IMR-90 (cell line): ENCODE measurements around the gene PRKN. TPM values are rescaled to one million over a fixed set of nuclear protein-coding genes. Genes with fewer than 3 reads are reported as not detected.
"Not testable (repeated sequence)": the region's sequence is repeated elsewhere in the genome, so short reads cannot be mapped to it uniquely, and the experiment has no call there.

ENCODE experiments used
- ATAC-seq: fragments of 200-7000 bp; cut with Tn5 transposase; 2 replicates; pipeline ENCODE4 v1.9.1; 2020; ENCODE audit warnings: low read depth, mild to moderate bottlenecking, moderate library complexity
- BruUV-seq: library from RNA; stranded (reverse); fragments of 400-500 nt; replicated peaks from 2 replicates; lab custom pipeline; 2021; lab: Mats Ljungman, UMichigan
- CTCF ChIA-PET: fragments of 300-600 bp; formaldehyde crosslinking; extraction: SDS; loops from one replicate; lab custom pipeline; 2021; ENCODE audit warnings: antibody characterized with exemption; lab: Yijun Ruan, JAX
- POLR2A ChIA-PET: fragments of 300-600 bp; sonication (Branson Sonifier 250); formaldehyde crosslinking; loops from one replicate; lab custom pipeline; 2022; ENCODE audit warnings: antibody characterized with exemption; ENCODE audit not compliant: unreplicated experiment; lab: Charles Lee
- DNase-seq: peaks from one replicate; pipeline ENCODE4 v3.0.0; 2013
- H2AFZ ChIP-seq: replicated peaks from 2 replicates; pipeline ENCODE3; 2013; ENCODE audit warnings: low read length, mild to moderate bottlenecking; ENCODE audit not compliant: poor library complexity
- H2AK5ac ChIP-seq: 2 replicates; pipeline ENCODE4 v1.6.1; 2013; ENCODE audit warnings: low read depth, low read length, inconsistent platforms
- H2AK9ac ChIP-seq: replicated peaks from 2 replicates; pipeline ENCODE3; 2013; ENCODE audit warnings: mild to moderate bottlenecking, low read depth, low read length, moderate library complexity; ENCODE audit not compliant: poor library complexity
- H2BK120ac ChIP-seq: 2 replicates; pipeline ENCODE4 v1.6.1; 2013; ENCODE audit warnings: low read depth, low read length, inconsistent platforms
- H2BK15ac ChIP-seq: 3 replicates; pipeline ENCODE4 v1.6.1; 2013; ENCODE audit warnings: low read depth, low read length, inconsistent platforms
- H2BK20ac ChIP-seq: 2 replicates; pipeline ENCODE4 v1.6.1; 2013; ENCODE audit warnings: low read depth, mild to moderate bottlenecking, inconsistent platforms, low read length, moderate library complexity
- H2BK5ac ChIP-seq: 2 replicates; pipeline ENCODE4 v1.6.1; 2013; ENCODE audit warnings: mild to moderate bottlenecking, low read depth, low read length, inconsistent platforms; ENCODE audit not compliant: poor library complexity, severe bottlenecking
- H3K14ac ChIP-seq: replicated peaks from 2 replicates; pipeline ENCODE4 v1.6.1; 2013; ENCODE audit warnings: low read depth, low read length, inconsistent platforms
- H3K18ac ChIP-seq: 2 replicates; pipeline ENCODE4 v1.6.1; 2013; ENCODE audit warnings: low read depth, low read length, control low read depth
- H3K23ac ChIP-seq: 2 replicates; pipeline ENCODE4 v1.6.1; 2013; ENCODE audit warnings: low read depth, low read length, inconsistent platforms
- H3K27ac ChIP-seq: 2 replicates; pipeline ENCODE4 v1.5.1; 2013; ENCODE audit warnings: mild to moderate bottlenecking, control low read depth, low read length; ENCODE audit not compliant: insufficient read depth
- H3K27me3 ChIP-seq: 2 replicates; pipeline ENCODE4 v1.6.1; 2013; ENCODE audit warnings: low read length; ENCODE audit not compliant: control insufficient read depth, insufficient read depth
- H3K36me3 ChIP-seq: 2 replicates; pipeline ENCODE4 v1.6.1; 2013; ENCODE audit warnings: low read length, mixed read lengths; ENCODE audit not compliant: control insufficient read depth, insufficient read depth
- H3K4ac ChIP-seq: 2 replicates; pipeline ENCODE4 v1.6.1; 2013; ENCODE audit warnings: low read depth, low read length, inconsistent platforms
- H3K4me1 ChIP-seq: 2 replicates; pipeline ENCODE4 v1.6.1; 2013; ENCODE audit warnings: low read length, mixed read lengths; ENCODE audit not compliant: control insufficient read depth, insufficient read depth
- H3K4me2 ChIP-seq: 2 replicates; pipeline ENCODE4 v1.6.1; 2013; ENCODE audit warnings: low read depth, mild to moderate bottlenecking, control low read depth, low read length, moderate library complexity
- H3K4me3 ChIP-seq: 2 replicates; pipeline ENCODE4 v1.5.1; 2013; ENCODE audit warnings: low read depth, mild to moderate bottlenecking, control low read depth, low read length, moderate library complexity; ENCODE audit not compliant: insufficient read depth
- H3K56ac ChIP-seq: 2 replicates; pipeline ENCODE4 v1.6.1; 2013; ENCODE audit warnings: low read length, inconsistent platforms; ENCODE audit not compliant: insufficient read depth; ENCODE audit errors: extremely low read depth
- H3K79me1 ChIP-seq, 2 experiments: 2 replicates each; pipeline ENCODE4 v1.6.1; 2013; ENCODE audit warnings: low read length in 2 of 2, inconsistent platforms in 1 of 2, low read depth in 1 of 2
- H3K9ac ChIP-seq: 2 replicates; pipeline ENCODE4 v1.6.1; 2013; ENCODE audit warnings: low read depth, low read length, control low read depth
- H3K9me1 ChIP-seq: 2 replicates; pipeline ENCODE4 v1.6.1; 2013; ENCODE audit warnings: low read length, inconsistent platforms; ENCODE audit not compliant: insufficient read depth
- H3K9me3 ChIP-seq: 2 replicates; pipeline ENCODE4 v1.6.1; 2013; ENCODE audit warnings: low read length; ENCODE audit not compliant: control insufficient read depth, insufficient read depth
- H4K20me1 ChIP-seq: 2 replicates; pipeline ENCODE4 v1.6.1; 2013; ENCODE audit warnings: low read length, inconsistent platforms; ENCODE audit not compliant: insufficient read depth
- H4K5ac ChIP-seq: 2 replicates; pipeline ENCODE4 v1.6.1; 2013; ENCODE audit warnings: mild to moderate bottlenecking, low read depth, low read length, control low read depth
- H4K8ac ChIP-seq, 2 experiments: 2 replicates each; pipeline ENCODE4 v1.6.1; 2013; ENCODE audit warnings: low read depth in 2 of 2, low read length in 2 of 2, control low read depth in 1 of 2, inconsistent platforms in 1 of 2
- H4K91ac ChIP-seq: 2 replicates; pipeline ENCODE4 v1.6.1; 2013; ENCODE audit warnings: low read depth, low read length, inconsistent platforms; ENCODE audit not compliant: insufficient read depth
- WGBS, 2 experiments: methylation state at CpG; one replicate each; pipeline versions ENCODE4 v1.1.5 to v1.1.7; 2013; ENCODE audit warnings: missing lambda C conversion rate in 2 of 2; ENCODE audit not compliant: insufficient read length in 1 of 2; ENCODE audit errors: extremely low coverage in 2 of 2; 5-methylcytosine and 5-hydroxymethylcytosine counted together
- dilution Hi-C: fragments of 300-500 bp; cut with HindIII; formaldehyde crosslinking; loops from one replicate; pipeline ENCODE4 v1.14.3; 2018; ENCODE audit warnings: low sequenced_read_pairs; ENCODE audit not compliant: unreplicated experiment
- in situ Hi-C: fragments of 300-500 bp; cut with MboI; formaldehyde crosslinking; loops from 3 replicates; pipeline ENCODE4 v1.14.3; 2019; ENCODE audit warnings: low sequenced_read_pairs, inconsistent platforms, mixed read lengths
- intact Hi-C: fragments of 100-400 bp; cut with micrococcal nuclease; formaldehyde crosslinking; loops from 2 replicates; pipeline ENCODE4 v1.10.0; 2022
- polyA plus RNA-seq, 3 experiments: library from polyadenylated mRNA; depleted of rRNA; stranded (reverse); fragments of >200 nt; gene quantifications; 2 replicates each; pipeline ENCODE4 v1.2.3, GENCODE V29; 2012; ENCODE audit warnings: low replicate concordance in 1 of 3
- total RNA-seq: library from RNA; depleted of rRNA; stranded (reverse); fragments of >200 nt; gene quantifications from 2 replicates; pipeline ENCODE4 v1.2.3, GENCODE V29; 2012

Gene PRKN
- total and polyA plus RNA-seq, 2 of the 4 experiments (the other 2 are of a cell fraction) = 0.15 to 0.18 TPM

DNA sequence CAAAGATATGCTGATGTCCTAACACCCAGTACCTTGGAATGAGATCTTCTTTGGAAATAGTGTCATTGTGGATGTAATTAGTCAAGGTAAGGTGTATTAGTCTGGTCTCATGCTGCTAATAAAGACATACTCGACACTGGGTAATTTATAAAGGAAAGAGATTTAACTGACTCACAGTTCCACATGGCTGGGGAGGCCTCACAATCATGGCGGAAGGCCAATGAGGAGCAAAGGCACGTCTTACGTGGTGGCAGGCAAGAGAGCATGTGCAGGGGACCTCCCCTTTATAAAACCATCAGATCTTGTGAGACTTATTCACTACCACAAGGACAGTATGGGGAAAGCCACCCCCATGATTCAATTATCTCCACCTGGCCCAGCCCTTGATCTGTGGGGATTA is 1231.3 kb downstream of the PRKN start:
- WGBS, 2 experiments = no CpG with 5 or more reads among the region's 4 CpGs
- H3K9me3 ChIP-seq, H4K5ac ChIP-seq, H3K56ac ChIP-seq, dilution Hi-C loops, H3K4me2 ChIP-seq, H3K23ac ChIP-seq, H4K8ac ChIP-seq, BruUV-seq, H4K91ac ChIP-seq, H2BK20ac ChIP-seq, H3K36me3 ChIP-seq, H3K14ac ChIP-seq, intact Hi-C loops, POLR2A ChIA-PET, H3K4ac ChIP-seq, H3K27me3 ChIP-seq, H4K20me1 ChIP-seq, H3K27ac ChIP-seq, H2BK120ac ChIP-seq, CTCF ChIA-PET, H3K9ac ChIP-seq, H2AFZ ChIP-seq, H3K4me3 ChIP-seq, H3K9me1 ChIP-seq, ATAC-seq, H2BK5ac ChIP-seq, DNase-seq, H3K18ac ChIP-seq, H2AK5ac ChIP-seq, H2AK9ac ChIP-seq, H2BK15ac ChIP-seq, H3K79me1 ChIP-seq, H3K4me1 ChIP-seq: not testable (repeated sequence)
- in situ Hi-C loops = loop anchor here (5.0 kb wide), 1 partner anchor 94 kb away; no protein-coding TSS in a partner anchor
